Cardiac fibroblast (primary cell): ENCODE results near the gene DCLK2.

ENCODE experiments used
- DNase-seq, 2 donors: peaks; one replicate each; pipeline versions ENCODE4 v3.0.0 to v3.0.0-alpha.2; 2010; ENCODE audit warnings: low read depth in 2 of 2
- H3K4me3 ChIP-seq, 2 donors: replicated peaks in 1 of 2; 1 replicate in 1 of 2; 2 replicates in 1 of 2; pipeline ENCODE4 v1.5.1; 2011; ENCODE audit warnings: low read depth in 2 of 2, low read length in 2 of 2, mild to moderate bottlenecking in 2 of 2, moderate library complexity in 1 of 2
- CTCF ChIP-seq: IDR thresholded peaks from one replicate; pipeline ENCODE4 v1.5.1; 2011; ENCODE audit warnings: low read depth, mild to moderate bottlenecking, low read length, inconsistent platforms

DCLK2 gene

DNA sequence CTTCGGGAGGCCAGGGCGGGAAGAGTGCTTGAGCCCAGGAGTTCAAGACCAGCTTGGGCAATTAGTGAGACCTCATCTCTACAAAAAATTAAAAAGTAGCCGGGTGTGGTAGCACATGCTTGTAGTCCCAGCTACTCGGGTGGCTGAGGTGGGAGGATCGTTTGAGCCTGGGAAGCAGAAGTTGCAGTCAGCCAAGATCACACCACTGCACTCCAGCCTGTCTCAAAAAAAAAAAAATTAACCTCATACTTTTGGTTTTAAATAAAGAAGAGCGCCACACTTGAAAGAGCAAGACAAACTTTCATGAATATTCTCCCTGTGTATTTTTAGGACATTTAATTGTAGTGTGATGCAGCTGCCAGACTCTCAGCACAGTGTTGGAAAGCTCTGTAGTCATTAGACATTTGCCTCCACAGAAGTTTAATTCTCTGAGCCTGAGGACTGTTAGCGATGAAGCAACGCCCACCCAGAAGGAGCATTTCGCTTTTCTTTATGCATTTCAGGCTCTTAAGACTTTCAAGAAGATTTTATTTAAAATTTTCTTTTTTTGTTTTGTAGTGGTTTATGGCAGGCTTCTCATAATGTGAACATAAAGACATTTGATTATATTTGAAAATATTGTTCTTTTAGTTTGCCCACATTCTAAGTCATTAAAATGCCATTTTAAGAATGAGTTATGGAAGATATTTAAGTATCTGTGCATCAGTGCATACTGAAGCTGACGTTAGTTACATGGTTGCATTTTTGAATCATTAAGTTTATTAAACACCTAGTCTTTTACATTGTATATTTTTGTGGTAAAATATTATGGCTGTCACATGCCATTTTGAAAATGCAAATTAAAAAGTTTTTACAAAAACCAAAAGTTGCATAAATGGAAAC is 45.8 kb downstream of the DCLK2 start:
- no peak for TF ChIP-seq CTCF
- H3K4me3 ChIP-seq = no peak overlapping the region
- DNase-seq = no peak

- H3K4me3 ChIP-seq = no peak overlapping the region
- peak; percentile 60 to 74 for DNase-seq
- no peak for TF ChIP-seq CTCF
Observed at GRCh38 chr4:150126201-150126863, 48.1 kb downstream of the DCLK2 start.

DNA sequence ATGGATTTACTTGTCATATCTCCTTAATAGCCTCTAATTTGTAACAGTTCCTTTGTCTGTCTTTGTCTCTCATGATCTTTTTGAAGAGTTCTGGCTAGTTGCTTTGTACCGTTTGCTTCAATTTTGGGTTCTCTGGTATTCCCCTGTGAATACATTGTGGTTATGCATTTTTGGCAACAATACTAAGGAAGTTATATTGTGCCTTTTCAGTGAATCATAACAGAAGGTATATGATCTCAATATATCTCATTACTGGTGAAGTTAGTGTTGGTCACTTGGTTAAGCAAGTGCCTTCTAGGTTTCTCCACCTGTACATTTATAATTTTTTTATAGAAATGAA is 48.6 kb downstream of the DCLK2 start:
- no peak overlapping the region for H3K4me3 ChIP-seq
- TF ChIP-seq CTCF = no peak
- DNase-seq = peak; percentile 53 to 86

GRCh38 chr4:150127757-150128156 is 49.5 kb downstream of the DCLK2 start:
- TF ChIP-seq CTCF = no peak
- H3K4me3 ChIP-seq = no peak overlapping the region
- DNase-seq = peak in 1 of 2 donors; percentile 33

DNA sequence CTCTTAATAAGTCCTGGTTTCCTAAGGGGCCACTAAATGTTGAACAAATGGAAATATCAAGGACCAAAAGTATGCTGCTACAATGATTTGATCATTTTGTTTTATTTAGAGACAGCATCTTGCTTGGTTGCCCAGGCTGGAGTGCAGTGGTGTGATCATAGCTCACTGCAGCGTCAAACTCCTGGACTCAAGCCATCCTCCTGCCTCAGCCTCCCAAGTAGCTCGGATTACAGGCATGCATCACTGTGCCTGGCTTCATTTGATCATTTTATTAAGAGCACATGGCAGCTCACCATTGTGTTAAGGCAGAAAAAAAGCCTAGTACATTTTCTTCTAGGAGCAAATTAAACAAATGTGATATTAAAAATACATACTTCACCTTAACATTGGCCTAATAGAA is 52.7 kb downstream of the DCLK2 start:
- no peak overlapping the region for H3K4me3 ChIP-seq
- peak; percentile 70 to 75 for DNase-seq
- TF ChIP-seq CTCF = no peak

DNA sequence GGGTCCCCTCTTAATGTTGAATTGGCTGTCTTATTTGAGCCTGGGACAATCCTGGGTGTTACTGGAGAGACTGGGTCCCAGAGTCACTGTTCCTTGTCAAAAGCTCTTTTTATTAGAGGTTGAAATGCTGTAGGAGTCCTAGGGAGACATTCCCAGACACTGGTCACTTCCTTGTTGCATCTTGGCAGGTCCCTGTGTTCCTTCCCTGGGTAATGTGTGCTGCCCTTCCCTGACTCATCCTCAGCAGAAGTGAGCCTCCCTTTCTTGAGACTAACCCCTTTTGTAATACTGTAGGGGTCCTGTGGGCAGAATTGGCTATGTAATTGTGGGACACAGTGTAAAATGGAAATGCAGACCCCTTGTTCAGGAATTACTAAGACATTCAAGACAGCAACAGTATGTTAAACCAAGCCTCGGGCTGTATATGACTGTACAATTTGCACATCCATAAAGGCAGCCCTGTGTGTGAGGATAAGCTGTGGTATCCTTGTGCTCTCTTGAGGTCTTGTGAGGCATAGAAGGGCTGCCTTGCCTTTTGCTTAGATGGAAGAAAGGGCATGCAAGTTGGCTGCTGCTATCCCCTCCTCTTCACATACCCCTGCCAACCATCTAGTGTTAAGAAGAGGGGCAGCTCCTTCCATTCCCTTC is 53.5 kb downstream of the DCLK2 start:
- peak in 1 of 2 donors; percentile 36 for DNase-seq
- H3K4me3 ChIP-seq = no peak overlapping the region
- TF ChIP-seq CTCF = no peak
